ENCODE results near the gene EPB41L5.

EPB41L5 gene

GRCh38 chr2:120206022-120206581 lies 193.2 kb downstream of the EPB41L5 start:
- DNase-seq = no peak

- DNase-seq = no peak
Observed at GRCh38 chr2:120208381-120209353, 195.8 kb downstream of the EPB41L5 start.

- no peak for DNase-seq
Observed at GRCh38 chr2:120209427-120210269, 196.8 kb downstream of the EPB41L5 start.

- DNase-seq = no peak
Observed at GRCh38 chr2:120210270-120210693, 197.4 kb downstream of the EPB41L5 start.

DNA sequence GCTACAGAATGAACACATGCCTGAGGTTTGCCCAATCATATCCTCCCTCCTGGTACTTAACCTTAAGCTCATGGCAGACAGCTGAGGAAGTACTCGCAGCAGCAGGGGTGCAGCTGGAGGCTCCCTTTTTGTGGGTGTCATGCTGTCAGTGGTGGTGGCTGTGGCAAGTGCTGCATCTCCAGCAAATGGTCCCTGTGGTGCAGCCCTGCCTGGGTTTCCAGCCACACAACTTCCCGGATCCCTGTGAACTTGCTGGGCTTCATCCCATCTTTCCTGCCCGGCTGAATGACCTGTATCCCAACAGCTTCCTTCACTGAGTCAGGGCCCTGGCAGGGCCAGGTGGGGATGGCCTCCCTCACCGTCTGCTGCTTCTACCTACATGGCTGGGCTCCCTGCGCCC lies 205.3 kb downstream of the EPB41L5 start:
- no peak for DNase-seq

GRCh38 chr2:120219291-120219690 lies 206.4 kb downstream of the EPB41L5 start:
- no peak for DNase-seq

GRCh38 chr2:120219766-120220165 lies 206.9 kb downstream of the EPB41L5 start:
- no peak for DNase-seq

DNA sequence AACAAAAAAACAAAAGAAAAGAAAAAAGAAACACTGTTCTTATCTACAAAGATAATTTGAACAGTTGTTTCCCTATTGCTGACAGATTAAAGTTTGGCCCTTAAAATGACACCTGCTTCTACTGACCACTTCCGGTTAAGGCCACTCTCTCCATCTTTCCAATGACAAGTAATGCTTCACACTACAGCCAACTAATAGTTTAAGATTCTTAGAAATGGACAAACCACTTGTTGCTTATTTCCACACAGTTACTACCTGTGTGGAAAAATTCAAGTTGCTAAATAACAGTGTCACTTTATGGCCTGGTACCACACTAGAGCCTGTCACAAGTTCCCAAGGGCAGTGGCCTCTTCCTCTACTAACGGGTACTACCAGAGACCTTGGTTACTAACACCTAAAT lies 207.9 kb downstream of the EPB41L5 start:
- no peak for DNase-seq

GRCh38 chr2:120221616-120222015 lies 208.7 kb downstream of the EPB41L5 start:
- no peak for DNase-seq

DNA sequence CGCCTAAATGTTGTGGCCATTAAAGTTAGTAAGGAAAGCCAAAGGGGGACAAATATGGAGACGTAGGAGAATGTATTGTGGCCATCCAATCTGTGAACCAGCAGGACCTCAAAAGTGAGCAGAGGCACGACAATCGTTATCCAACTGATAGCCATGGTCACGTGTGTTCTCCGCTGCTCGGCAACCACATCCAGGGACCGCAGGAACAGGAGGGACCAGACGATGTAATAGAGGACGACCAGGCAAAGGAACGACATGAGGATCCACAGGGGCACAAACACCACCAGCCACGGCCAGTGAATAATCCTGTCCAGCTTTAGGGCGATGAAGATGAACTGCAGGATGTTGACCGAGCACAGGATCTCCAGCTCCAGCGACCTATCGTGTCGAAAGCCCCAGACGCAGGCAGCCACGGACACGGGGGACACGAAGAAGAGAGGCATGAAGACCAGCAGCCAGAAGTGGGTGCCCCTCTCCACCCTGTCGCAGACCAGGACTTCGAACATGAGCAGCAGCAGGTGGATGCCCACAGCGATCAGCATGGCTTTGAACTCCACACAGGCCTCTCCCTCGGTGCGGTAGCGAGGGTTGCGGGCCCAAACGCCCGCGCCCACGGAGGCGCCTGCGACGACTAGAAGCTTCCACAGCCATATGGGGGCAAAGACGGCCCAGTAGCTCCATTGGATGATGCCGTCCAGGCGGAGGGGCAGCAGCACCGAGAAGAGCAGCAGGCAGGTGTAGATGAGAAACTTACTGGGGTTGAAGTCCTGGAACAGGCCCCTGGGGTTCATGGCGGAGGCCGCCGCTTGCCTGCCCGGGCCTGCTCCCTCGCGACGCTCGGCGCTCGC lies 209.5 kb downstream of the EPB41L5 start:
- no peak for DNase-seq

DNA sequence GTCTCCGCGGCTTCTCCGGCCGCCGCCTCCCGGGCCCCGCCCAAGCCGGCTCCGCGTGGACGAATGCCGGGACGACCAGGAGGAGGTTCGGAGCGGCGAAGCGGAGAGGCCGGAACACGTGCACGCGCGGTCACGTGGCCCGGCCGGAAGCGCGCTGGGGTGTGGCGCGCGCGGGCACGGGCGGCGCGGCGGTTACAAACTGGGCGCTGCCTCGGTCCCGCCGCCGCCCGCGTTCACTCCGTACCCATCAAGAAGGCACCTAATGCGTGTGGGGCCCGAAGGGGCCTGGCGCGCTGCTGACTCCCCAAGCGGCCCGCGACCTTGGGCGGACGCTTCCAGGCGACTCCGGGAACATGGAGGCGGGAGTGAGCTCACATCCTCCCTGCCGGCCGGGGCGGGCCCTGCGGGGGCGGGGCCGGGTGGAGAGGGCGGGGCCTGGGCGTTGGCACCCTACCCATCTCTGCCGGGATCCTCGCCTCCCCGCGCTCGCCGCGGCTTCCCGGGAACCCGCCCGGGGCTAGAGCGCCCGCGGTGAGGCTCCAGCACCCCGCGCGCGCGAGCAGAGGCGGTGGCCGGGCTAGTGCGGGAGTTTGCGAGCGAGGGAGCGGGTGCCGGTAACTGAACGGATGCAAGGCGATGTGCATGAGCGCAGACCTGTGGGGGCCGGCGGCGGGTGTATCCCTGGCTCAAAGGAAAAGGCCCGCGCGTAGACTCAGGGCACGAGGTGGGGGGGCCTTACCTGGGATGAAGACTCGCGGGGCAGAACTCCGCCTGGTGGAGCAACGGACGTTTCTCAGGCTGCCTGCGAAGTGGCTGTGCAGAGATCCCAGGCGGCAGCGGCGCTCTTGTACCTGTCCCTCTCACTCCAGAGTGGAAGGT lies 210.4 kb downstream of the EPB41L5 start, which contains the start of gene TMEM185B:
TMEM185B (minus strand) TSS at position 367 of the 879 bp plus-strand sequence. CDS start 424 bp downstream, outside the sequence.
- peak; percentile 52 for DNase-seq

DNA sequence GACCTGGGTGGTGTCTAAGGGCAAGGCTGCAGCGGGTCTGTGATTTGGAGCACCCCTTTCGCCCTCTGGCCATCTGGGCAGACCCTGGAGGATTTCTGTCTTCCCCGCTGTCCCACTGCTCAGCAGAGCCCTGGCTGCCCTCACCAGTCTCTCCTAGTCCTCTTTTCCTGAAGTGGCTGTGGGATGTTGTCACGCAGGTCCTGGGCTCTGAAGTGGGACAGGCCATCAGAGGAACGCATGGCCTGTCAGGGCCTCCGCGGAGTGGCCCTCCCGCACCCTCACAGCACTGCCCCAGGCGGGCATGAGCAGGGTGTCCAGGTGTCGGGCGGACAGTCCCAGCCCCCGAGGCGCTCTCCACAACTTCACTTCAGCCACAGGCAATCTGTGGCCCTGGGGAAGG lies 211.4 kb downstream of the EPB41L5 start:
- DNase-seq = no peak

DNA sequence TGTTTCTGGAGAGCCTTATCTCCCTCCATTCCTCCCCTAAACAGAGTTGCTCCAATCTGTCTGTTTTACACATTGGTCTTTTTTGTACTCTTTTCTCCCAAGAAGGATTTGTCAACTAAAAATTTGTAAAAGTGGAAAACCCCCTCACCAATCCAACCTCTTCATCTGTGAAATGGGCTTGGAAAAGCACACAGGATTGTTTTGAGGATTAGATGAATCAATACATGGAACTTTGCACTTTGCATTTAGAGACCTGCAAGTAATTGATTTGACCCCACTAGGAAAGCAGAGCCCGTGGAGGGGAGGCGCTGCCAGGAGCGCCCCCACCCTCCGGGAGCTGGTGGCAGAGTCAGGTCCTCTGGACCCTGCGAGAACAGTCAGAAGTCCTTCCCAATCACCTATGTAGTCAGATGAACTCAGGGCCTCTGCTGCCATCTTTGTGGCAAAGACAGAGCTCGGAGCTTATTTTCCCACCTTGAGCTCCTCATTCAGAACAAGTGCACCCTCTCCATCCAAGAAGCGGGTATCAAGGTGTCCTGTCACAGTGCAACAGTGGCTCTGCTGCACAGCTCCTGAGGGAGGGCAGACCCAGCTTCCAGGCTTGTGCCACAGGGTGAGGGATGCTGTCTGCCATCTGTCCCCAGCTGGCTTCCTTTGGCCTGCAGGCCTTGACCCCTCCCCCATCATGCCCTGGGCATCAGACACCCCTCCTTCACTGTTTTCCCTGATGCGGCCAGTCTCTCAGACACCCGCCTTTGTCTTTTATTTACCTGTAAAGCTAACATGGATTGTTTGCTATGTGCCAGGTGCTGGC lies 212.1 kb downstream of the EPB41L5 start:
- DNase-seq = no peak

DNA sequence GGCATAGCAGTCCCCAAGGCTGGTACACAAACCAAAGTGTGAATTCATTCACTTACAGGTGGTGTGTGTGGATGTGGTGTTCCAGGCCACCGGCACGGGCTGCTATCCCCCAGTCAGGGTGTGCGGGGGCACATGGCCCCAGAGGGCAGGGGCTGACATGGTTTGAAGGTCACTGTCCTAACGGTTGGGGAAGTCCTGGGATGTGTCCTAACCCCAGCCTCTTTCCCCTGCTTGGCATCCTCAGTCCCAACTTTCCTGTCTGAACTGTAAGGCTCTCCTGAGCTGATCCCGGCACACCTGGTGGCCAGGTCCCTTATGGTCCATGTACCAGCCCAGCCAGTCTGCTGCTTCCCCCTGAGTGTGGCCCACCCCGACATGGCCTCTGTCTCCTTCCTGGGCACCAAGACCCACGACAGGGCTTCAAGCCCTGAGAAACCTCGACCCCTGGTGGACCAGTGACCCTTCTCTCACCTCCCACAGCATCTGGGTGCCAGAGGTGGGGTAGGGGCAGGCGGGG lies 212.7 kb downstream of the EPB41L5 start:
- no peak for DNase-seq

DNA sequence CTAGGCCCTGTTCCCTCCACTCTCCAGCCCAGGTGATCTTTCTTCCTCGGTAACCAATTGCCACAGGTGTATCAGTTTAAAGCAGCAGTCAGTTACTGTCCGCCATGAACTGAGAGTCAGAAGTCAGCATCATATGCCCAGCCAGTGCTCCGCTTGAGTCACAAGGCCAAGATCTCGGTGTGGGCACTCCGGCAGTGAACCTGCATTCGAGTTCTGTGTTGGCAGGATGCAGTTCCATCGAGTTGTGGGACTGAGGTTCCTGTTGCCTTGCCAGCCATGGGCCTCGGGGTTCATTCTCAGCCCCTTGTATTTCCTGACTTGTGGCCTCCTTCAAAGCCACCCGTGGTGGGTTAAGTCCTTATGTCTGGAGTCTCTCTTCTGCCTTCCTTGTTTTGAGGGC lies 213.4 kb downstream of the EPB41L5 start:
- no peak for DNase-seq

GRCh38 chr2:120227111-120227991 lies 214.5 kb downstream of the EPB41L5 start:
- no peak for DNase-seq

DNA sequence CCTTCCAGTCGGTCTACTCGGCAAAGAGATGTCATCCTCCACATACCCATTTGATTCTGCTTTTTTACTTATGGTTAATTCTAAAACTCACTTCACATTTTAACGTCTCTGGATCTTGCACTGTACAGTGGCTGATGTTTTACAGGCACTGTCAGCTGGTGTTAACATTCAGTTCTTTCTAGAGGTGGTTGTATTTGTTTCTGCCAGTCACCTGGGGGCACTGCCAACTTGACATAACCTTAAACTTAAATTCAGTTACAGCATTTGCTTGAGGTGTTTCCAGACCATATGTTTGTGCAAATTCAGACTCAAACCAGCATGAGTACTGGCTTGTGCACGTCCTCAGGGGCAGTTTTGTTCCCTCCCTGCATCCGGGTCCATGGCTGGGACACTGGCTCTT lies 215.6 kb downstream of the EPB41L5 start:
- DNase-seq = no peak
